Choroid plexus epithelial cell (primary cell): ENCODE results near the gene ATP9B.

Experiments used
- DNase-seq: peaks from one replicate; pipeline ENCODE4 v3.0.0-alpha.2; 2010; ENCODE audit warnings: low read depth
- H3K4me3 ChIP-seq: 2 replicates; pipeline ENCODE4 v1.5.1; 2011; ENCODE audit warnings: low read depth, mild to moderate bottlenecking, control low read depth, low read length, moderate library complexity
- TF ChIP-seq, protein P1 (sequence below): conservative IDR thresholded peaks from 2 replicates; pipeline ENCODE4 v1.5.1; 2011; ENCODE audit warnings: low read depth, mild to moderate bottlenecking, control low read depth, inconsistent platforms, low read length, moderate library complexity

Gene ATP9B

DNA sequence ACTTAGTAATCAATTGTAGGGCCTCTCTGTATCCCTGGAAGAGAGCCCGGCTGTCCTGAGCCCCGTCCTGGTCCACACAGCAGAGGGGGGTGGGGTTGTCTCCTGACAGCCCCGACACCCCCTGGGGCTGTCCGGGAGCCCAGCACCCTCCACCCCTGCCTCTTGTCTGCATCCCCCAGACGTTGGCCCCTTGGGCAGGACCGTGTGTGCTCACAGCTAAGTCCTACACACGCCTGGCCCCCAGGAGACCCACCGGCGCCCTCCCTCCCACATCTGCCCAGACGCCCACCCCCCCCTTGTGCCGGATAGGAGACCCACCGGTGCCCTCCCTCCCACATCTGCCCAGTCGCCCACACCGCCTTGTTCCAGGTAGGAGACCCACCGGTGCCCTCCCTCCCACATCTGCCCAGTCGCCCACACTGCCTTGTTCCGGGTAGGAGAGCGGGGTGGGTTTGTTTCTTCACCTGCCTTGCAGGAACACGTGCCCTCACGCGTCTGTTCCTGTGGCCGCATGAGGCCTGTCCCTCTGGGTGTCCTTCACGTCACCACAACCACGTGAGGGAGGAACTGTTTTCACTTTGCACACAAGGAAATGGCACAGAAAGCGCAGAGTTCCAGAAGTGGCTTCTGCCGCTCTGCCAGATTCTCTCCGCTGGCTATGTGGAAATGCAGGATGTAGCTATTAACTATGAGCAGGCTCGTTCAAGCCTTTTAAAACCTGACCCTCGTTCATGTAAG is 265.5 kb downstream of the ATP9B start:
- TF ChIP-seq, protein P1, sequence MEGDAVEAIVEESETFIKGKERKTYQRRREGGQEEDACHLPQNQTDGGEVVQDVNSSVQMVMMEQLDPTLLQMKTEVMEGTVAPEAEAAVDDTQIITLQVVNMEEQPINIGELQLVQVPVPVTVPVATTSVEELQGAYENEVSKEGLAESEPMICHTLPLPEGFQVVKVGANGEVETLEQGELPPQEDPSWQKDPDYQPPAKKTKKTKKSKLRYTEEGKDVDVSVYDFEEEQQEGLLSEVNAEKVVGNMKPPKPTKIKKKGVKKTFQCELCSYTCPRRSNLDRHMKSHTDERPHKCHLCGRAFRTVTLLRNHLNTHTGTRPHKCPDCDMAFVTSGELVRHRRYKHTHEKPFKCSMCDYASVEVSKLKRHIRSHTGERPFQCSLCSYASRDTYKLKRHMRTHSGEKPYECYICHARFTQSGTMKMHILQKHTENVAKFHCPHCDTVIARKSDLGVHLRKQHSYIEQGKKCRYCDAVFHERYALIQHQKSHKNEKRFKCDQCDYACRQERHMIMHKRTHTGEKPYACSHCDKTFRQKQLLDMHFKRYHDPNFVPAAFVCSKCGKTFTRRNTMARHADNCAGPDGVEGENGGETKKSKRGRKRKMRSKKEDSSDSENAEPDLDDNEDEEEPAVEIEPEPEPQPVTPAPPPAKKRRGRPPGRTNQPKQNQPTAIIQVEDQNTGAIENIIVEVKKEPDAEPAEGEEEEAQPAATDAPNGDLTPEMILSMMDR, result no peak
- no peak for DNase-seq
- no peak overlapping the region for H3K4me3 ChIP-seq

DNA sequence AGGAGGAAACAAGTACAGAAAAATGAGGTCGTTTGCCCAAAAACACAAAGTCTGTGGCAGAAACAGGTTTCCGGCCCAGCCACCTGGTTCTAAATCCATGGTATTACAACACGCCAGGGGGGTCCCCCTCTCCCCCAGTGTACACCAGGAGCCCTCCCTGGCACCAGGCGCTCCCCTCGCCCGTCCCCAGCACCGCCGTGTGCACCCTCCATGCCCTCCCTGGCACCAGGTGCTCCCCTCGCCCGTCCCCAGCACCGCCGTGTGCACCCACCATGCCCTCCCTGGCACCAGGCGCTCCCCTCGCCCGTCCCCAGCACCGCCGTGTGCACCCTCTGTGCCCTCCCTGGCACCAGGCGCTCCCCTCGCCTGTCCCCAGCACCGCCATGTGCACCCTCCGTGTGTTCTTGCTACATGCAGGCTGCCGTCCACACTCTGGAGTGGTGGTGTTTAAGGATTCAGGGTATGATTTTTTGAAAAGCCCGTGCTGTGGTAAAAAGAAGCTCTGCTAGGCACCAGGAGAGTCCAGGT is 266.7 kb downstream of the ATP9B start:
- DNase-seq, result no peak
- TF ChIP-seq, protein P1, result no peak
- H3K4me3 ChIP-seq, result no peak overlapping the region

DNA sequence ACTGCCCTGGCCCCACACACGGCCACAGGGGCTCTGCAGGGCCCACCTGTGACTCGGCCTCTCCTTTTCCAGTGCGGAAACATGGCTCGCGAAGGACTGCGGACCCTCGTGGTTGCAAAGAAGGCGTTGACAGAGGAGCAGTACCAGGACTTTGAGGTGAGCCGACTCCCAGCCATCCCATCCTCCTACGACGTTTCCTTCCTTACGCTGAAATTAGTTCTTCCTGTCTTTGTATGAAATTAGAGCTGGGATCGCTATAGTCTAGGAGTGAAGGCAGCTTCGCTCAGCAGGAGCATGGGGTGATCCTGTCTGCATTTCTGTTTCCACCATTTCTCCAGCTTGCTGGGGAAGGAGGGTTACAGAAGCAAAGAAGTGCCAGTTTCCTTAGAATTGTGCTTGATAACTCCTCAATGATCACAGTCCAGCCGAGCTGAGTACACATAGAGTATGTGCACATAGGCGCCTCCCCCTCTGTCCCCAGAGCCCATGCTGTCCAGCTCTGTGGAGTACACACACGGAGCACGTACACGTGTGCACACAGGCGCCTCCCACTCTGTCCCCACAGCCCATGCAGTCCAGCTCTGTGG is 267.5 kb downstream of the ATP9B start:
- TF ChIP-seq, protein P1, result no peak
- DNase-seq, result no peak
- no peak overlapping the region for H3K4me3 ChIP-seq

DNA sequence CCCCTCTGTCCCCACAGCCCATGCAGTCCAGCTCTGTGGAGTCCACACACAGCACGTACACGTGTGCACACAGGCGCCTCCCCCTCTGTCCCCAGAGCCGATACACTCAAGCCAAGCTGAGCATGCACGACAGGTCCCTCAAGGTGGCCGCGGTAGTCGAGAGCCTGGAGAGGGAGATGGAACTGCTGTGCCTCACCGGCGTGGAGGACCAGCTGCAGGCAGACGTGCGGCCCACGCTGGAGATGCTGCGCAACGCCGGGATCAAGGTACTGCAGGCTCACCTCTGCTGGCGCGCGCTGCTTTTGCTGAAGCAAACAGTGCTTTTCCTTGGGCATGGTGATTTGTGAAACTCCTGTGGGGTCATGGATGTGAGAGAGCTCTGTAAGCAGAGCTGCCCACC is 268.0 kb downstream of the ATP9B start:
- H3K4me3 ChIP-seq, result no peak overlapping the region
- TF ChIP-seq, protein P1, result no peak
- no peak for DNase-seq

DNA sequence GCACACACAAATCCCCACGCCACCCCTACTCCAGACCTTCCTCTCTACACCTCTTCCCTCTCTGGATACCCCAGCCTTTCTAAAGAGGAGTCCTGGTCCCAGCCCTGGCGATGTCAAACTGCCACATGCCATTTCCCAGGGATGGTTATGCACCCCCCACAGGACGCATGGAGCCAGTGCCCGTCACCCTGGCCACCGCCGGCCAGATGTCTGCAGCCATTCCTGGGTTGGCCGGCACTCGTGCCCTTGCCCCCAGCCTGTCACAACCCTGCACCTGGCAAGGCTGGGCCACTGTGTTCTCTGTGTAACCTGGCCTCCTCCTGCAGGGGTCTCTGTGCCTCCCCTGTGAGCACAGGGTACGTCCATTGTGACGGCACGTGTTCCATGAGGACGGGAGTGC is 268.4 kb downstream of the ATP9B start:
- TF ChIP-seq, protein P1, result no peak
- no peak for DNase-seq
- no peak overlapping the region for H3K4me3 ChIP-seq

DNA sequence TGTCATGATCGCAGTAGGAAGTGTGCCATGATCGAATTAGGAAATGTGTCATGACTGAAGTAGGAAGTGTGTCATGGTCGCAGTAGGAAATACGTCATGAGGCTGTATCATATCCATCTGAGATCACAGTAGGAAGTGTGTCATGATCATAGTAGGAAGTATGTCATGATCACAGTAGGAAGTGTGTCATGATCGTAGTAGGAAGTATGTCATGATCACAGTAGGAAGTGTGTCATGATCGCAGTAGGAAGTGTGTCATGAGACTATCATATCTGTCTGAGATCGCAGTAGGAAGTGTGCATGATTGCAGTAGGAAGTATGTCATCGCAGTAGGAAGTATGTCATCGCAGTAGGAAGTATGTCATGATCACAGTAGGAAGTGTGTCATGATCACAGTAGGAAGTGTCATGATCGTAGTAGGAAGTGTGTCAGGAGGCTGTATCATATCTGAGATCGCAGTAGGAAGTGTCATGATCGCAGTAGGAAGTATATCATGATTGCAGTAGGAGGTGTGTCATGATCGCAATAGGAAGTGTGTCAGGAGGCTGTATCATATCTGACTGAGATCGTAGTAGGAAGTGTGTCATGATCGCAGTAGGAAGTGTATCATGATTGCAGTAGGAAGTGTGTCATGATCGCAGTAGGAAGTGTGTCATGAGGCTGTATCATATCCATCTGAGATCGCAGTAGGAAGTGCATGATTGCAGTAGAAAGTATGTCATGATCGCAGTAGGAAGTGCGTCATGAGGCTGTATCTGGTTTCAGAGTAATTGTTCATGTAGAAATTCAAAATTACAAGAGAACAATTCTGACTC is 270.1 kb downstream of the ATP9B start:
- H3K4me3 ChIP-seq, result no peak overlapping the region
- no peak for DNase-seq
- TF ChIP-seq, protein P1, result no peak
